ENCODE data around the gene POLR3GL.
A peak's percentile ranks its signal among the peaks of the same experiment; 100 is the strongest.

The POLR3GL gene

DNA sequence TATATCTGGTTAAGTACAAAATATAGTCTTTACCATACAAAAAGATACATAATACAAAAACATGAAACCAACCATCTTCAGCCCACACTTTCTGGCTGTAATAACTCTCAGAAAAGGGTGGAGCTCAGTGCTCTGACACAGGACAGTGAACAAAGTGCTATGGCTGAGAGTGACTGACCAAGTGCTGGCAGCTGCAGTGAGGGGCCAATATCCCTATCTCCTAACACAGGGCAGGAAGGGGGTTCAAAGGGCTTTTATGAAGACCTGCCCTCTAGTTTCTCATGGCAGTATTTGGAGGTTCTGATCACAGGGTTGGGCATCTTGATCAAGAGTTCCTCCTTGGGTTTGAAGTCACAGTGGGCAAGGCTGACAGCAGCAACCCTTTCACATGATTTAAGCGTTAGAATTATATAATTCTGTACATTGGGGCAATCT lies 28.0 kb downstream of the POLR3GL start:
- H3K4me1 ChIP-seq (ENCODE audit: control insufficient read depth in 2 of 2, insufficient read depth in 1 of 2, low read depth in 1 of 2, low read length in 2 of 2) = peaks cover 7 to 24% of the 10 kb centered on the region in 2 donors
- no peak overlapping the region for H3K14ac ChIP-seq (ENCODE audit: low read length)
- no peak overlapping the region for H2BK12ac ChIP-seq (ENCODE audit: low read length)
- no peak overlapping the region for H3K27ac ChIP-seq (replicated peaks; ENCODE audit: low read length)
- H2AFZ ChIP-seq (ENCODE audit: low read length) = no peak overlapping the region
- no peak overlapping the region for H3K23ac ChIP-seq (ENCODE audit: low read depth, low read length, poor library complexity)
- H3K4ac ChIP-seq (ENCODE audit: low read length) = no peak overlapping the region
- H3K4me2 ChIP-seq (ENCODE audit: insufficient read depth, low read length, poor library complexity, severe bottlenecking) = no peak overlapping the region
- no peaks in the 10 kb centered on the region for H3K79me1 ChIP-seq (ENCODE audit: low read depth, low read length)
- no peak overlapping the region for H3K18ac ChIP-seq (ENCODE audit: low read length)
- H2BK5ac ChIP-seq (ENCODE audit: low read length) = no peak overlapping the region
- DNase-seq (ENCODE audit: low spot score) = no peak
- no CpG with 5 or more reads among the region's 1 CpG for WGBS, 2 donors (ENCODE audit: extremely low coverage in 2 of 2, insufficient read length in 2 of 2, insufficient replicate concordance in 1 of 2)
- no peaks in the 10 kb centered on the region for H3K27me3 ChIP-seq (ENCODE audit: control insufficient read depth in 3 of 3, insufficient read depth in 3 of 3, low read depth in 1 of 3, low read length in 3 of 3)
- H3K9ac ChIP-seq (ENCODE audit: low read depth, low read length, poor library complexity) = peak overlapping the region; percentile 35
- H2BK120ac ChIP-seq (ENCODE audit: low read depth, low read length) = no peak overlapping the region
- no peak overlapping the region for H4K8ac ChIP-seq (ENCODE audit: low read depth, low read length)
- no peak overlapping the region for H2BK15ac ChIP-seq (ENCODE audit: low read length)
- H2AK5ac ChIP-seq (ENCODE audit: low read depth, low read length) = no peak overlapping the region
- H3K4me3 ChIP-seq (ENCODE audit: low read length in 2 of 2) = peak overlapping the region in 1 of 2 donors; percentile 91
- peaks cover 17 to 41% of the 10 kb centered on the region in 2 donors for H3K36me3 ChIP-seq (replicated peaks in 1 of 2; ENCODE audit: control insufficient read depth in 2 of 2, insufficient read depth in 2 of 2, low read length in 2 of 2)
- peaks cover 0 to 9% of the 10 kb centered on the region in 2 donors for H3K9me3 ChIP-seq (replicated peaks in 1 of 2; ENCODE audit: control insufficient read depth in 2 of 2, insufficient read depth in 1 of 2, low read depth in 1 of 2, low read length in 2 of 2)
- H4K91ac ChIP-seq (ENCODE audit: low read depth, low read length, poor library complexity) = no peak overlapping the region

DNA sequence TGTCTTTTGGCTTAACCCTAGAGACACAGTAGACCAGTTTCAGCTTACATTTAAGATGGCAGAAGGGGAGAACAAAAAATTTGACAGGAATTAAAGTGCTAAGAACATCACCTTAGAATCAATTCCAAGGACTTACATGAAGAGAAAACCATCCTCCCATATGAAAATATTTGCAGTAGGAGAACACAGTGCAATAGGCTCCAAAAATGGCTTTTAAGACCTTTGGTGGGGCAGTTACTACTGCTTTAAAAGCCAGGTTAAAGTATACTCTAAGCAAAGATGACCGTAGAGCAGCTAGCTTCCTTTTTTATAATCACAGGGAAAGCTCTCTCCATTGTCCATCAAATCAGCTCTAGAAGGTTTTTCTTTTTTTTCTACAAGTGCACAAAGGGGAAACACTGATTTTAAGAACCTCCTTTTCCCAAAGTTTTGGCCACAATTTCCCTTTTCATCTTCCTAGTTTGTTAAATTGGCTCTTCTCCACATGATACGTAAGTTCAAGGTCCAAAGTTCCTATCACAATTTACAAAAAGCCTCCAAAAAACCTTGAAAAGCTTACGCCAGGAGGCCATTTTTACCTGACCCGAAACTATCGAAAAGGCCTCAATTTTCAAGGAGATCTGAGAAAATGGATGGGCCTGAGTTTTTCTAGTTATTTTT lies 28.6 kb downstream of the POLR3GL start:
- Histone ChIP-seq H3K27me3 (ENCODE audit: control insufficient read depth in 3 of 3, insufficient read depth in 3 of 3, low read depth in 1 of 3, low read length in 3 of 3) (no peaks in the 10 kb centered on the region), H3K14ac (ENCODE audit: low read length) (no peak overlapping the region), H2BK5ac (ENCODE audit: low read length) (no peak overlapping the region), H4K8ac (ENCODE audit: low read depth, low read length) (no peak overlapping the region), H3K4me3 (ENCODE audit: low read length in 2 of 2) (peak overlapping the region in 1 of 2 donors; percentile 91), H3K4me2 (ENCODE audit: insufficient read depth, low read length, poor library complexity, severe bottlenecking) (no peak overlapping the region), H3K4ac (ENCODE audit: low read length) (no peak overlapping the region), H3K9me3 (replicated peaks in 1 of 2; ENCODE audit: control insufficient read depth in 2 of 2, insufficient read depth in 1 of 2, low read depth in 1 of 2, low read length in 2 of 2) (peaks cover 0 to 9% of the 10 kb centered on the region in 2 donors), H3K9ac (ENCODE audit: low read depth, low read length, poor library complexity) (no peak overlapping the region), H4K91ac (ENCODE audit: low read depth, low read length, poor library complexity) (no peak overlapping the region), H2BK120ac (ENCODE audit: low read depth, low read length) (no peak overlapping the region), H3K79me1 (ENCODE audit: low read depth, low read length) (no peaks in the 10 kb centered on the region), H3K27ac (replicated peaks; ENCODE audit: low read length) (no peak overlapping the region), H3K36me3 (replicated peaks in 1 of 2; ENCODE audit: control insufficient read depth in 2 of 2, insufficient read depth in 2 of 2, low read length in 2 of 2) (peaks cover 17 to 41% of the 10 kb centered on the region in 2 donors), H2BK12ac (ENCODE audit: low read length) (no peak overlapping the region), H2AK5ac (ENCODE audit: low read depth, low read length) (no peak overlapping the region), H3K4me1 (ENCODE audit: control insufficient read depth in 2 of 2, insufficient read depth in 1 of 2, low read depth in 1 of 2, low read length in 2 of 2) (peaks cover 8 to 26% of the 10 kb centered on the region in 2 donors), H2BK15ac (ENCODE audit: low read length) (no peak overlapping the region), H2AFZ (ENCODE audit: low read length) (no peak overlapping the region), H3K23ac (ENCODE audit: low read depth, low read length, poor library complexity) (no peak overlapping the region), H3K18ac (ENCODE audit: low read length) (no peak overlapping the region)
- no CpG with 5 or more reads among the region's 5 CpGs for WGBS, 2 donors (ENCODE audit: extremely low coverage in 2 of 2, insufficient read length in 2 of 2, insufficient replicate concordance in 1 of 2)
- DNase-seq (ENCODE audit: low spot score) = no peak

- Histone ChIP-seq H3K18ac (ENCODE audit: low read length) (no peak overlapping the region), H3K4me2 (ENCODE audit: insufficient read depth, low read length, poor library complexity, severe bottlenecking) (no peak overlapping the region), H3K14ac (ENCODE audit: low read length) (no peak overlapping the region), H4K8ac (ENCODE audit: low read depth, low read length) (no peak overlapping the region), H3K9ac (ENCODE audit: low read depth, low read length, poor library complexity) (no peak overlapping the region), H3K4me1 (ENCODE audit: control insufficient read depth in 2 of 2, insufficient read depth in 1 of 2, low read depth in 1 of 2, low read length in 2 of 2) (peaks cover 9 to 26% of the 10 kb centered on the region in 2 donors), H2BK15ac (ENCODE audit: low read length) (no peak overlapping the region), H2BK120ac (ENCODE audit: low read depth, low read length) (no peak overlapping the region), H3K23ac (ENCODE audit: low read depth, low read length, poor library complexity) (no peak overlapping the region), H3K4ac (ENCODE audit: low read length) (no peak overlapping the region), H3K36me3 (replicated peaks in 1 of 2; ENCODE audit: control insufficient read depth in 2 of 2, insufficient read depth in 2 of 2, low read length in 2 of 2) (peaks cover 17 to 41% of the 10 kb centered on the region in 2 donors), H4K91ac (ENCODE audit: low read depth, low read length, poor library complexity) (no peak overlapping the region), H3K79me1 (ENCODE audit: low read depth, low read length) (no peaks in the 10 kb centered on the region), H3K27ac (replicated peaks; ENCODE audit: low read length) (no peak overlapping the region), H2BK5ac (ENCODE audit: low read length) (no peak overlapping the region), H3K27me3 (ENCODE audit: control insufficient read depth in 3 of 3, insufficient read depth in 3 of 3, low read depth in 1 of 3, low read length in 3 of 3) (no peaks in the 10 kb centered on the region), H2AFZ (ENCODE audit: low read length) (no peak overlapping the region), H3K4me3 (ENCODE audit: low read length in 2 of 2) (peak overlapping the region in 1 of 2 donors; percentile 91), H2BK12ac (ENCODE audit: low read length) (no peak overlapping the region), H3K9me3 (replicated peaks in 1 of 2; ENCODE audit: control insufficient read depth in 2 of 2, insufficient read depth in 1 of 2, low read depth in 1 of 2, low read length in 2 of 2) (peaks cover 0 to 9% of the 10 kb centered on the region in 2 donors), H2AK5ac (ENCODE audit: low read depth, low read length) (no peak overlapping the region)
- no peak for DNase-seq (ENCODE audit: low spot score)
- no CpG with 5 or more reads among the region's 6 CpGs for WGBS, 2 donors (ENCODE audit: extremely low coverage in 2 of 2, insufficient read length in 2 of 2, insufficient replicate concordance in 1 of 2)
These were observed 29.3 kb downstream of the POLR3GL start for GRCh38 chr1:145993618-145994390.

Measured in neuronal stem cell (in vitro differentiated cells).